Fibroblast of lung (primary cell): ENCODE results near the gene KIF26A. TPM values are rescaled to one million over a fixed set of nuclear protein-coding genes. Genes with fewer than 3 reads are reported as not detected.

Experiments used
- DNase-seq, 2 donors: peaks; one replicate each; pipeline versions ENCODE4 v3.0.0 to v3.0.0-alpha.2; 2010; ENCODE audit warnings: low read depth in 2 of 2
- H2AFZ ChIP-seq: 2 replicates; pipeline ENCODE4 v1.5.1; 2012; ENCODE audit warnings: low read length, control low read depth, inconsistent platforms
- H3K27ac ChIP-seq: 2 replicates; pipeline ENCODE4 v1.5.1; 2011; ENCODE audit warnings: low read length, control low read depth; ENCODE audit not compliant: insufficient read depth
- H3K27me3 ChIP-seq: 2 replicates; pipeline ENCODE4 v1.5.1; 2011; ENCODE audit warnings: mild to moderate bottlenecking, low read length; ENCODE audit not compliant: control insufficient read depth, insufficient read depth
- H3K36me3 ChIP-seq: 2 replicates; pipeline ENCODE4 v1.5.1; 2011; ENCODE audit warnings: low read length; ENCODE audit not compliant: control insufficient read depth, insufficient read depth
- H3K4me1 ChIP-seq: 2 replicates; pipeline ENCODE4 v1.5.1; 2011; ENCODE audit warnings: low read length; ENCODE audit not compliant: control insufficient read depth, insufficient read depth; ENCODE audit errors: extremely low read depth
- H3K4me2 ChIP-seq: 2 replicates; pipeline ENCODE4 v1.5.1; 2011; ENCODE audit warnings: low read length, control low read depth; ENCODE audit not compliant: insufficient read depth; ENCODE audit errors: extremely low read depth
- H3K4me3 ChIP-seq, 4 experiments: fragments of 200-600 bp in 1 of 4; sonication (generic) in 1 of 4; replicated peaks in 1 of 4; 2 replicates each; pipeline ENCODE4 v1.5.1; 2011 to 2016; ENCODE audit warnings: low read length in 4 of 4, low read depth in 3 of 4, mild to moderate bottlenecking in 3 of 4, control low read depth in 2 of 4, inconsistent platforms in 1 of 4, mixed read lengths in 1 of 4; ENCODE audit not compliant: insufficient read depth in 1 of 4; ENCODE audit errors: control extremely low read depth in 1 of 4
- H3K79me2 ChIP-seq: 2 replicates; pipeline ENCODE4 v1.5.1; 2012; ENCODE audit warnings: mild to moderate bottlenecking, low read length, inconsistent platforms; ENCODE audit not compliant: control insufficient read depth, insufficient read depth
- H3K9ac ChIP-seq: 2 replicates; pipeline ENCODE4 v1.5.1; 2011; ENCODE audit warnings: mild to moderate bottlenecking, low read length, control low read depth; ENCODE audit not compliant: insufficient read depth
- H3K9me3 ChIP-seq: 2 replicates; pipeline ENCODE4 v1.5.1; 2012; ENCODE audit warnings: low read depth, low read length; ENCODE audit not compliant: control insufficient read depth, insufficient read depth
- H4K20me1 ChIP-seq: 2 replicates; pipeline ENCODE4 v1.5.1; 2011; ENCODE audit warnings: low read length; ENCODE audit not compliant: control insufficient read depth, insufficient read depth; ENCODE audit errors: extremely low read depth
- CTCF ChIP-seq, 2 donors: IDR thresholded peaks in 1 of 2; conservative IDR thresholded peaks in 1 of 2; 1 replicate in 1 of 2; 2 replicates in 1 of 2; pipeline ENCODE4 v1.5.1; 2011 to 2012; ENCODE audit warnings: low read length in 2 of 2, control low read depth in 1 of 2, inconsistent platforms in 1 of 2, low read depth in 1 of 2, mild to moderate bottlenecking in 1 of 2
- EZH2 ChIP-seq: IDR thresholded peaks from 2 replicates; pipeline ENCODE4 v1.5.1; 2012; ENCODE audit warnings: low read length, control low read depth, mild to moderate bottlenecking; ENCODE audit errors: missing control alignments
- polyA plus RNA-seq, 2 donors: library from polyadenylated mRNA; depleted of rRNA in 1 of 2; stranded (reverse) in 1 of 2; unstranded in 1 of 2; fragments of >200 nt; gene quantifications; 2 replicates each; pipeline ENCODE4 v1.2.1, GENCODE V29; 2011 to 2012; ENCODE audit warnings: missing spikeins in 1 of 2
- total RNA-seq: library from RNA; depleted of rRNA; stranded (reverse); fragments of >200 nt; gene quantifications from 2 replicates; pipeline ENCODE4 v1.2.1, GENCODE V29; 2014

The KIF26A gene
- total and polyA plus RNA-seq, 2 donors (not counting 1 experiment from before 2014, with no cell fraction given): 0.01 to 2.0 TPM

- no peak overlapping the region for H3K4me3 ChIP-seq
- H4K20me1 ChIP-seq: no peaks in the 10 kb centered on the region
- no peak overlapping the region for H3K9ac ChIP-seq
- H3K27ac ChIP-seq: no peak overlapping the region
- H3K36me3 ChIP-seq: no peaks in the 10 kb centered on the region
- no peaks in the 10 kb centered on the region for H3K4me1 ChIP-seq
- no peaks in the 10 kb centered on the region for H3K9me3 ChIP-seq
- H3K4me2 ChIP-seq: no peak overlapping the region
- TF ChIP-seq CTCF (conservative IDR thresholded peaks at IDR 0.05 in 1 of 2, IDR thresholded peaks at IDR 0.05 in 1 of 2; ENCODE audit: low read depth in 1 of 2, low read length in 2 of 2): no peak
- H3K79me2 ChIP-seq: no peaks in the 10 kb centered on the region
- H2AFZ ChIP-seq: no peak overlapping the region
- DNase-seq: no peak
- peaks cover 9% of the 10 kb centered on the region for H3K27me3 ChIP-seq
Observed at GRCh38 chr14:104114421-104115130, 23.8 kb upstream of the KIF26A start.

GRCh38 chr14:104115131-104115600 lies 23.2 kb upstream of the KIF26A start:
- no peak overlapping the region for H3K4me2 ChIP-seq
- H3K4me3 ChIP-seq: no peak overlapping the region
- no peak overlapping the region for H3K27ac ChIP-seq
- peaks cover 9% of the 10 kb centered on the region for H3K27me3 ChIP-seq
- no peaks in the 10 kb centered on the region for H3K9me3 ChIP-seq
- DNase-seq: no peak
- H3K4me1 ChIP-seq: no peaks in the 10 kb centered on the region
- H3K36me3 ChIP-seq: no peaks in the 10 kb centered on the region
- no peak overlapping the region for H3K9ac ChIP-seq
- H4K20me1 ChIP-seq: no peaks in the 10 kb centered on the region
- TF ChIP-seq EZH2 (no peak), CTCF (conservative IDR thresholded peaks at IDR 0.05 in 1 of 2, IDR thresholded peaks at IDR 0.05 in 1 of 2; ENCODE audit: low read depth in 1 of 2, low read length in 2 of 2) (no peak)
- H2AFZ ChIP-seq: no peak overlapping the region
- no peaks in the 10 kb centered on the region for H3K79me2 ChIP-seq

- DNase-seq: no peak
- Histone ChIP-seq H3K9ac (no peak overlapping the region), H3K9me3 (no peaks in the 10 kb centered on the region), H3K4me2 (no peak overlapping the region), H3K27me3 (peaks cover 9% of the 10 kb centered on the region), H3K4me3 (no peak overlapping the region), H3K79me2 (no peaks in the 10 kb centered on the region), H3K4me1 (no peaks in the 10 kb centered on the region), H4K20me1 (no peaks in the 10 kb centered on the region), H2AFZ (no peak overlapping the region), H3K36me3 (no peaks in the 10 kb centered on the region), H3K27ac (no peak overlapping the region)
- TF ChIP-seq EZH2 (no peak), CTCF (conservative IDR thresholded peaks at IDR 0.05 in 1 of 2, IDR thresholded peaks at IDR 0.05 in 1 of 2; ENCODE audit: low read depth in 1 of 2, low read length in 2 of 2) (no peak)
Observed at GRCh38 chr14:104115691-104116287, 22.6 kb upstream of the KIF26A start.
